RPMI8226 (cell line): Measurements from ENCODE around the gene MYO9A.
"Not testable (repeated sequence)": the region's sequence is repeated elsewhere in the genome, so short reads cannot be mapped to it uniquely, and the experiment has no call there.

Experiments used
- DNase-seq: peaks from one replicate; pipeline ENCODE4 v3.0.0-alpha.2; 2015

Gene MYO9A

GRCh38 chr15:72139667-72140066, 21.7 kb upstream of the MYO9A start:
- DNase-seq = no peak

GRCh38 chr15:72136170-72137051, 18.5 kb upstream of the MYO9A start:
- DNase-seq = no peak

DNA sequence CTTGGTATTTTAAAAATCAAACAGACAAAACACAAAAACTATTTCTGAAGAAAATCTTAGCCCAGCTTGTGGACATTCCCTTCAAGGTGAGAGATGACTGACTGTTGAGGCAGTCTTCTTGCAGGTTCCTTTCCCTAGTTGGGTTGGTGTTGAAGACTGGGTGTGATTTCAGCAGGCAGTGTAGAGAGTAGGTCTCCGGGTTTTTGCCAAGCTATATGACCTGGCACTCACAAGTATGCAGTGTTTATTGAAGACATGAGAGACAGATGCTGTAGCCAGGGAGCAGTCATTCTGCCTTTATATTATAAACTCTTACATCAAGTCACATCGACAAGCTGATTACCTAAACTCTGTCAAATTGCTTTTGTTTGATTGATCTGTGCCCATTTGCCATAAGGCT, 17.8 kb upstream of the MYO9A start:
- DNase-seq = no peak

DNA sequence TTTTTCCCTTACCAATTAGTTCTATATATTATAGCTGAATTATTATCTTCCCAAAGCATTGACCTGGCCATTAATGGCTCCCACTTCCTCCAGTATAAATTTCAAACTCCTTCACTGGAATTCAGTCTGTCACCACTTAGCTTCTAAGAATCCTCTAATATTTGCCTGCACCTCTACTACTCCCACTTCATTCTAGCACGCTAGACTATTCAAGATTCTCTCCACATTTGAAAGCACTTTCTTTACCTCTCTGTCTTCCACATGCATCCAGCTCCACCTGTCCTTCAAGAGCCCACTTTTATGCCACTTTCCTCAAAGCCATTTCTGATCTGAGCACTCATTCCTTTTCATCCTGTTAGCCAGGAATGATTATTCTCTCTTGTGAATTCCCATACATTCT, 15.3 kb upstream of the MYO9A start:
- no peak for DNase-seq

DNA sequence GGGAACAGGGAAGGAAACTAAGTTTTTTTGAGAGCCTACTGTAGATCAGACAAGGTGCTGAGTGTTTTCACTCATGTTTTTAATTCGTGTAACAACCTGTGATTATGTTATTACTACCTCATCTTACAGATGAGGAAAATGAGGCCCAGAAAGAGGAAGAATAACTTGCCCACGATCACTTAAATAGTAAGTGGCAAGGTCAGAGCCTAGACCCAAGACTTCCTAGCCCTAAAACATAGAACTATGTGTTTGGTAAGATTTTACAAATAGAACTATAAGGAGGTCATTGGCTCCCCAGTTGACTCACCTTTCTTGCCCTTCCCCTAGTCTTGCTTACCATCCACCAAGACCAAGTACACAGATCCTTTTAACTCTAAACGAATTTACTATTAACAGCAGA, 14.0 kb upstream of the MYO9A start:
- no peak for DNase-seq

- DNase-seq = no peak
These were observed 12.3 kb upstream of the MYO9A start for GRCh38 chr15:72130272-72130671.

GRCh38 chr15:72128359-72128758, 10.4 kb upstream of the MYO9A start:
- DNase-seq = no peak

DNA sequence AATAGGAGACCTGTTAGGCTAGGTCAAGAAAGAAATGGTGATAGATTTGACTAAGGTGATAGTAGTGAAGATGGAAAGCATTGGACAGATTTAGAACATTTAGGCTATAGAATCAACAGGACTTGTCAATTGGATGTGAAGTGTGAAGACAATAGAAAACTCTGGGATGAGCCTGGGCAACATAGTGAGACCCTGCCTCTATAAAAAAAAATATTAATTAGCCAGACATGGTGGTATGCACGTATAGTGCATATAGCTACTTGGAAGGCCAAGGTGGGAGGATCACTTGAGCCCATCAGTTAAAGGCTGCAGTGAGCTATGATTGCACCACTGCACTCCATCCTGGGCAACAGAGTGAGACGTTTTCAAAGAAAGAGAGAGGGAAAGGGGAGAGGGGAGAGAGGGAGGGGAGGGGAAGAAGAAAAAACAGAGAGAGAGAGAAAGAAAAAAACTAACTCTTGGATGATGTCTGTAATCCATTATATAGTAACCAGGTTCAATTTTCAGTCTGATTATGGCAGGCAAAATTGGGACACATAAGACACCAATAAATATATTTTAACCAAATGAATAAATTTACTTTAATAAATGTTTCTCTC, 9.9 kb upstream of the MYO9A start:
- no peak for DNase-seq

- no peak for DNase-seq
These were observed 6.3 kb upstream of the MYO9A start for GRCh38 chr15:72124218-72124617.

- DNase-seq = peak; percentile 84
These were observed 399 bp downstream of the MYO9A start for GRCh38 chr15:72117486-72118016.

DNA sequence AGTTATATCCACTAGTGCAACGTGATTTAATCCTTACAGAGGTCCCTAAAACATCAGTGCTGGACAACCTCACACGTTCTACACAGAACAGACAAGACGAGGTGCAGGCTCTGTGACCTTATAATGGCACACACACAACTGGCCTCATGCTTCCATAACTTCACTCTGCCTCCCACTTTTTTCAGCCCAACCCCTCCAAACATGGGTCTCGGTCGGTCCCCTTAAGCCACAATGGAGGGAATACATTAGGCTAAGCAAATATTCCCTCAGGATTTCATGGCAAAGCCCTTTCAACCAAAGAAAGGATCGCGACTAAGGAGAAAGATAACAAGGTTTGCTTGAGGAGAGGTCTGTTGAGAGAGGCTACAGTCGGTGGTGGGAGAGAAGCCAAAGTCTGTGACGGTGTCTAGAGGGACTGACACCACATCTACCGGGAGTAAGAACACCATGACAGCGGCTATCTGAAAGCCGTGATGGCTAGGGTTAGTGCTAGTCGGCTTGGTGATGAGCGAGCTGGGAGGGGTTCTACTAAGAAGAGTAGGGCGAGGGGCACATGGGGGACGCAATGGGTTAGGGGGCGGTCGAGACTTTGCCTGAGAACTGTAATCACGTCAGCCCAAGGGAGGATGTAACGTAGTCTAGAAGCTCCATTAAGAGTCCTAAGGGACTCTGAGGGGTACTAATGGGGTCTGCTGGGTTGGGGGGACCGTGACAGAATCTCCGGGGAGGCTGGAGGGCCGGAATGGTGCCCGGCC, 1.0 kb downstream of the MYO9A start:
- peak; percentile 55 for DNase-seq

- DNase-seq = no peak
These were observed 4.5 kb downstream of the MYO9A start for GRCh38 chr15:72113347-72114031.

DNA sequence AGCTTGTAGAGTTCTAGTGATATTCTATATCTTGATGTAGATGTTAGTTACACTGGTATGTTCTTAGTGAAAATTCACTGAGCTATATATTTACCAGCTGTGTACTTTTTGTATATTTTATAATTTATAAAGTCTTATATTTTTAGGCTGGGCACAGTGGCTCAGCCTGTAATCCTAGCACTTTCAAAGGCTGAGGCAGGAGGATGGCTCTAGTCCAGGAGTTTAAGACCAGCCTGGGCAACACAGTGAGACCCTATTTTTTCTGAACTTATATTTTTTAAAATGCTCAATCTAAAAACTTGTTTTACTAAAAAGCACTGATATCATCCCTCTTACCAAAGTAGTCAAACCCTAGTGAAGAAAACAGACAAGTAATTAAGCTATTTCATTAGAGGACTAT, 5.1 kb downstream of the MYO9A start:
- DNase-seq = no peak

- DNase-seq = no peak
These were observed 5.8 kb downstream of the MYO9A start for GRCh38 chr15:72112116-72112515.

DNA sequence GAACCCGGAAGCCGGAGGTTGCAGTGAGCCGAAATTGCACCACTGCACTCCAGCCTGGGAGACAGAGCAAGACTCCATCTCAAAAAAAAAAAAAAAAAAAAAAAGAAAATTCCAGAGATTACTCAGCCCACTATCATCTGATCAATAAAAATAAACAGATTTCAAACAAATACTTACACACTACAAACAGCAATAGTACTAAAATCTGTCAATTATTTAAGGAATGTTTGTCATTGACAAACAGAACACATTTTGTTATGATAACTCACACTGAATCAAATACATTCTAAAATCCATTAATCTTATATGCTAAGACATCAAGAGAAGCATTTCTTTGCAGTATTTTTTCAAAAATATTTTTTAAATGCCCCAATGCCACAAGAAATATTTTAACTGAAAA, 7.6 kb downstream of the MYO9A start:
- DNase-seq = no peak

- no peak for DNase-seq
These were observed 11.9 kb downstream of the MYO9A start for GRCh38 chr15:72106068-72106467.

- no peak for DNase-seq
These were observed 12.8 kb downstream of the MYO9A start for GRCh38 chr15:72105111-72105510.

GRCh38 chr15:72100551-72100950, 17.4 kb downstream of the MYO9A start:
- DNase-seq = not testable (repeated sequence)

- no peak for DNase-seq
These were observed 18.8 kb downstream of the MYO9A start for GRCh38 chr15:72099155-72099554.

- no peak for DNase-seq
These were observed 19.9 kb downstream of the MYO9A start for GRCh38 chr15:72098040-72098439.

DNA sequence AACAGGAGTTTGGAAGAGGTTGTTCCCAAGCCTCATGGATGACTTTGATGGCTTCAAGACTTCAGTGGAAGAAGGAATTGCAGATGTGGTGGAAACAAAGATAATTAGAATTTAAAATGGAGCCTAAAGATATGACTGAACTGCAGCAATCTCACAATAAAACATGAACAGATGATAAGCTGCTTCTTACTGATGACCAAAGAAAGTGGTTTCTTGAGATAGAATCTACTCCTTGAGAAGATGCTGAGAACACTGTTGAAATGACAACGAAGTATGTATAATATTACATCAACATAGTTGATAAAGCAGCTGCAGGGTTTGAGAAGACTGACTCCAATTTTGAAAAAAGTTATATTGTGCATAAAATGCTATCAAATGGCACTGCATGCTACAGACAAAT, 21.2 kb downstream of the MYO9A start:
- DNase-seq = no peak

GRCh38 chr15:72092691-72093090, 25.3 kb downstream of the MYO9A start:
- no peak for DNase-seq

- DNase-seq = no peak
These were observed 25.9 kb downstream of the MYO9A start for GRCh38 chr15:72092006-72092405.
